ENCODE results near the gene MGAT4B.
"Not testable (repeated sequence)": the region's sequence is repeated elsewhere in the genome, so short reads cannot be mapped to it uniquely, and the experiment has no call there.

The MGAT4B gene

GRCh38 chr5:179806250-179807048 is at the start of gene MGAT4B:
Gene MGAT4B (minus strand): TSS chr5:179806866. CDS start chr5:179806583, 283 bp downstream.
- DNase-seq (ENCODE audit: low spot score), result peak; percentile 94

- no peak for DNase-seq (ENCODE audit: low spot score)
These were observed 47.7 kb upstream of the MGAT4B start for GRCh38 chr5:179854356-179854755.

GRCh38 chr5:179852993-179853547 is 46.4 kb upstream of the MGAT4B start:
- no peak for DNase-seq (ENCODE audit: low spot score)

GRCh38 chr5:179841621-179842020 is 35.0 kb upstream of the MGAT4B start:
- no peak for DNase-seq (ENCODE audit: low spot score)

GRCh38 chr5:179840766-179841165 is 34.1 kb upstream of the MGAT4B start:
- no peak for DNase-seq (ENCODE audit: low spot score)

- DNase-seq (ENCODE audit: low spot score), result no peak
These were observed 33.7 kb upstream of the MGAT4B start for GRCh38 chr5:179840321-179840720.

- DNase-seq (ENCODE audit: low spot score), result no peak
These were observed 32.9 kb upstream of the MGAT4B start for GRCh38 chr5:179839328-179840256.

- DNase-seq (ENCODE audit: low spot score), result no peak
These were observed 30.7 kb upstream of the MGAT4B start for GRCh38 chr5:179837076-179838011.

GRCh38 chr5:179836225-179837019 is 29.8 kb upstream of the MGAT4B start:
- no peak for DNase-seq (ENCODE audit: low spot score)

- DNase-seq (ENCODE audit: low spot score), result not testable (repeated sequence)
These were observed 28.2 kb upstream of the MGAT4B start for GRCh38 chr5:179834871-179835270.

- no peak for DNase-seq (ENCODE audit: low spot score)
These were observed 27.5 kb upstream of the MGAT4B start for GRCh38 chr5:179834120-179834519.

GRCh38 chr5:179833709-179834070 is 27.0 kb upstream of the MGAT4B start:
- no peak for DNase-seq (ENCODE audit: low spot score)

GRCh38 chr5:179833056-179833708 is 26.5 kb upstream of the MGAT4B start:
- DNase-seq (ENCODE audit: low spot score), result no peak

- DNase-seq (ENCODE audit: low spot score), result no peak
These were observed 25.5 kb upstream of the MGAT4B start for GRCh38 chr5:179832039-179832745.

GRCh38 chr5:179830818-179831468 is 24.3 kb upstream of the MGAT4B start:
- no peak for DNase-seq (ENCODE audit: low spot score)

GRCh38 chr5:179829732-179830435 is 23.2 kb upstream of the MGAT4B start:
- no peak for DNase-seq (ENCODE audit: low spot score)

- no peak for DNase-seq (ENCODE audit: low spot score)
These were observed 22.2 kb upstream of the MGAT4B start for GRCh38 chr5:179828756-179829421.

GRCh38 chr5:179827680-179828079 is 21.0 kb upstream of the MGAT4B start:
- DNase-seq (ENCODE audit: low spot score), result no peak
